ENCODE data around the gene MUC4.

MUC4 gene, protein sequence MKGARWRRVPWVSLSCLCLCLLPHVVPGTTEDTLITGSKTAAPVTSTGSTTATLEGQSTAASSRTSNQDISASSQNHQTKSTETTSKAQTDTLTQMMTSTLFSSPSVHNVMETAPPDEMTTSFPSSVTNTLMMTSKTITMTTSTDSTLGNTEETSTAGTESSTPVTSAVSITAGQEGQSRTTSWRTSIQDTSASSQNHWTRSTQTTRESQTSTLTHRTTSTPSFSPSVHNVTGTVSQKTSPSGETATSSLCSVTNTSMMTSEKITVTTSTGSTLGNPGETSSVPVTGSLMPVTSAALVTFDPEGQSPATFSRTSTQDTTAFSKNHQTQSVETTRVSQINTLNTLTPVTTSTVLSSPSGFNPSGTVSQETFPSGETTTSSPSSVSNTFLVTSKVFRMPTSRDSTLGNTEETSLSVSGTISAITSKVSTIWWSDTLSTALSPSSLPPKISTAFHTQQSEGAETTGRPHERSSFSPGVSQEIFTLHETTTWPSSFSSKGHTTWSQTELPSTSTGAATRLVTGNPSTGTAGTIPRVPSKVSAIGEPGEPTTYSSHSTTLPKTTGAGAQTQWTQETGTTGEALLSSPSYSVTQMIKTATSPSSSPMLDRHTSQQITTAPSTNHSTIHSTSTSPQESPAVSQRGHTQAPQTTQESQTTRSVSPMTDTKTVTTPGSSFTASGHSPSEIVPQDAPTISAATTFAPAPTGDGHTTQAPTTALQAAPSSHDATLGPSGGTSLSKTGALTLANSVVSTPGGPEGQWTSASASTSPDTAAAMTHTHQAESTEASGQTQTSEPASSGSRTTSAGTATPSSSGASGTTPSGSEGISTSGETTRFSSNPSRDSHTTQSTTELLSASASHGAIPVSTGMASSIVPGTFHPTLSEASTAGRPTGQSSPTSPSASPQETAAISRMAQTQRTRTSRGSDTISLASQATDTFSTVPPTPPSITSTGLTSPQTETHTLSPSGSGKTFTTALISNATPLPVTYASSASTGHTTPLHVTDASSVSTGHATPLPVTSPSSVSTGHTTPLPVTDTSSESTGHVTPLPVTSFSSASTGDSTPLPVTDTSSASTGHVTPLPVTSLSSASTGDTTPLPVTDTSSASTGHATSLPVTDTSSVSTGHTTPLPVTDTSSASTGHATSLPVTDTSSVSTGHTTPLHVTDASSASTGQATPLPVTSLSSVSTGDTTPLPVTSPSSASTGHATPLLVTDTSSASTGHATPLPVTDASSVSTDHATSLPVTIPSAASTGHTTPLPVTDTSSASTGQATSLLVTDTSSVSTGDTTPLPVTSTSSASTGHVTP (N-terminal part only)

DNA sequence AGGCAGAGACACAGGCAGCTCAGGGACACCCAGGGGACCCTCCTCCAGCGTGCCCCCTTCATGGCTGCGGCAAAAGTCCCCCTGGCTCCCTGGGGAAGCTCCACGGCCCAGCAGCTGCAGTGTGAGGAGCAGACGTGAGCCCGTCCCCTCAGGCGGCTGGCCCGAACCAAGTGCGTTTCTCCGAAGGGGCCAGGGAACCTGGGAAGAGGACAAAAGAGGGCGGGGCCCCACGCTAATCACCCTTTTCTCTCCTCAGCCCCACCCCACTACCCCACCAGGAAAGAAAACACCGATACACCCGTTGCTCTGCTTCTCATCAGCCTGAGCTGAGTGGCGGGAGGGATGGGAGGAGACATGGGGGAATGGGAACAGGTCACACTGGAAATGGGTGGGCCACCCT lies at the start of gene MUC4:
MUC4 (minus strand) TSS at position 174 of the 400 bp plus-strand sequence; CDS start at position 62, 112 bp downstream.
- no peak for DNase-seq (ENCODE audit: low read depth in 2 of 2)

DNA sequence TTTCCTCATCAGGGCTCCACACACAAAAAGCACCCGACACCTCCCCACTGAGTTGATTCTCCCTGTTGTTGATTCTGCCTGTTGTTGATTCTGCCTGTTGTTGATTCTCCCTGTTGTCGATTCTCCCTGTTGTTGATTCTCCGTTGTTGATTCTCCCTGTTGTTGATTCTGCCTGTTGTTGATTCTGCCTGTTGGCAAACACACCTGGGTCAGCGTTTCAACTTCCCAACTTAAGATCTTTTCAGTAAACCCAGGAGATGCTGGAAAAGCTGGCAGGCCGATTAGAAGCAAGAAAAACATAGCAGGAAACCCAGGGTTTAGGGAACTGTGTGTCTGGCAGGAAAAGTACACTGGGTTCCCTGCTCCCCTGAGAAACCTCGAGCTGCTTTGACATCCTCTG lies 48.7 kb upstream of the MUC4 start:
- DNase-seq (ENCODE audit: low read depth in 2 of 2), result no peak

DNA sequence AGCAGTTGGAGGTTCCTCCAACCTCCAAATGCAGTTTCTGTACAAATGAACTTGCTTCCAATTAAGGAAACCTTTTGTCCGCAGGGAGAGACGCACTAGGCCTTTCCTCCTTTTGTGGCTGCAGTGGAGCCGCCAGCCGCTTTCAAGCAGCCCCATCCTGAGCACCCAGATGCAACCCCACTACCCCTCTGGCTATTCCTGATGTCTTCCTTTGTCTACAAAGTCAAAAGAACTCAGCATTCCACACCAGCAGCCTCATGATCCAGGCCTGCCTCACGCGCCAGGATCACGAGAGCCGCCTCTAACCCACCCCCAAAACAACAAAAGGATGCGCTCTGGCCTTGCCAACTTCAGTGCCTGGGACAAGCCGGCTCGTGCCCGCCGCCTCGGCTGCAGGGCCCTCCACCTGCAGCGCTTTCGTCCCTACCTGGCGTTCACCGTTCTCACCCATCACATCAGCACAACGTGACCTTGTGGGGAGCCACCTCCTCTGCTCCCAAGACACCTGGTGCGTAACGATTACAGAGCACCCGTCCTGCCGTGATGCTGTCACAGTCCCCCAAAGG lies 48.2 kb upstream of the MUC4 start:
- no peak for DNase-seq (ENCODE audit: low read depth in 2 of 2)

DNA sequence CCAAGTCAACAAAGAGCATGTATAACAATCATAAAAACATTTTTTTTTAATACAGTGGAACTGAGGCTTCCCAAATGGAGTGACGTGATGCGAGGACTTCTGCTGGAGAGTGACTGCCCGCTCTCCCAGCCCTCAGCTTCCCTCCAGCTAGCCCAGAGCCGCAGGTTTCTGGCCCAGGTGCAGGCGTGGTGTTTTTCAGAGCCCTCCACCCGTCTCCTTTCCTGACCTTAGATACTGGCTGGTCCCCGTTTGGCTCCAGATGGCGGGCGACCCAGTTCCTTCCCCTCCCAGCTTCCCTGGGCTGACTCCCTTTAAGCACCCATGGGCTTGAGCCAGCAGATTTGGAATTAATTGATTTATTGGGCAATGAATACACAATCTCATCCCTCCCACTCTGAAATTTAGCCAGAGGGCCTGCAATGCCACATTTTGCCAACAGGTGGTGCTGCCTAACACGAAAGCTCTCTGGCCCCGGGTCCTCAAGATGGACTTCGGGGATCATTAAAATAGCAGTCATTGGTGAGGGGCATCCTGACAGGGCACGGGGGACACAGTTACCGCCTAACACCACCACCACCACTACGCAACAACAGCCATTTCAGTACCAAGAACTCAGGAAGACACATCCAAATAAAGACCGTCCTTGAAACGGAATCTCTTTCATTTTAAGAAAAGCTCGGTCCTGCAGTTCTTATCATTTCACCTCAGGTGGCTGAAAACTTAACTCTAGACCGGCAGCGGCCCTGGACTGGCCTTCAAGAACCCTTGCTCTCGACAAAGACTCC lies 47.5 kb upstream of the MUC4 start:
- DNase-seq (ENCODE audit: low read depth in 2 of 2), result peak; percentile 48 to 83

DNA sequence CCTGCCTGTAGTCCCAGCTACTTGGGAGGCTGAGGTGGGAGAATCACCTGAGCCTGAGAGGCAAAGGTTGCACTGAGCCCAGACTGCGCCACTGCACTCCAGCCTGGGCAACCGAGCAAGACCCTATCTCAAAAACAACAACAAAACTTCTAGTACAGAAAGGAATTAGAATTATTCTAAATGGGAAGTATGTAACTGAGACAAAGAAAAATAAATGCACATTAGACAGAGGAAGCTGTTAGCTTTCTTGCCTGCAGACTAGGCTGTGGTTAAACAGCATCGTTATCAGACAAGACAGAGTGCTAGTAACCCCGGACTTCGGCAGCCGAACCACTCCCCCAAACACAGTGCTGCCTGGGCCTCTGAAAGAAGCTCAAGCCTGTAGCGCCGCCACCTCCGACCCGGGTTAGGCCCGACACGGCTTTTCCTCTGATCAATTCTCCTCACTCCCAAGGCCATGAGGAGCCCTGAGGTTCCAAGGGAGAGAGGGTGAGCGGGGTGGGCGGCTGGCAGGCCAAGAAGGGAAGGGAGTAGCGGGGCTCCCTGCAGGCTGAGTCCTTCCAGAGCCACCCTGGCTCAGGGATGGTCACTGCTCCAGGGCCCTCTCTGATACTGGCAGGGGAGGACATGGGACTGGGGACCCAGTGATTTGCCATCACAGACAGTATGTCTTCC lies 44.8 kb upstream of the MUC4 start:
- no peak for DNase-seq (ENCODE audit: low read depth in 2 of 2)

DNA sequence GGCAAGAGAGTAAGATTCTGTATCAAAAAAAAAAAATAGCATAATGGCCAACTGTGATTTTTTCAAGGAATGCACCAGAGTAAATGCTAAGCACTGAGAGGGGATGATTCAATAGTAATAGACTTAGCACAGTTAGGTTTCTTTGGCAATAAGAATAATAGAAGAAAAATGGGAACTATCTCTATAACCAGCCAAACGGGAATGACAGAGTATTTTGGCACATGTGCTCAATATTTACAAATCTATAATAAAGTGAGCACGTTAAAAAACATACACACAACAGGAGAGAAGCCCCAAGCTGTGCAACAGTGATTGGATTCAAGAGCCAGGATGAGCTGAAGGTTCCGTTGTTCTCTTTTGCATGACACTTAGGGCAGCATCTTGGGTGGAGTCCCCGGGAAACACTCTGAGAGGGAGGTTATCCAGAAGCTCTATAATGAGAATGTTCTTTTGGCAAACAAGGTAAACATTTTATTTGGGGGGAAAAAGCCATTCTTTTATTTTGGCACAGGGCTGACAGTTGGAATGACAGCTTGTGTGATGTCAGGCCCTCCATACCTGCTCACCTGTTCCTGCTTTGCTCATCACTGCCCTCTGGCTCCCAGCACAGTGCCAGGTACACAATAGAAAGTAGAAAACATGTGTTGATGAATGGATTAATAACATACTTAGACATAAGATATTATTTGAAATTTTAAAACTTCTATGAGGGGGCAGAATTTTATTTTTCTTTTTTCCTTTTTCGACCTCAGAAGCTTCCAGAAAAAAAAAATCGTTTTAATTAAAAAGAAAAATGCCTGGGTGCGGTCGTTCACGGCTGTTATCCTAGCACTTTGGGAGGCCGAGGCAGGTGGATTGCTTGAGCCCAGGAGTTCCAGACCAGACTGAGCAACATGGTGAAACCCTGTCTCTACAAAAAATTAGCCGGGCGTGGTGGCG lies 44.0 kb upstream of the MUC4 start:
- no peak for DNase-seq (ENCODE audit: low read depth in 2 of 2)

DNA sequence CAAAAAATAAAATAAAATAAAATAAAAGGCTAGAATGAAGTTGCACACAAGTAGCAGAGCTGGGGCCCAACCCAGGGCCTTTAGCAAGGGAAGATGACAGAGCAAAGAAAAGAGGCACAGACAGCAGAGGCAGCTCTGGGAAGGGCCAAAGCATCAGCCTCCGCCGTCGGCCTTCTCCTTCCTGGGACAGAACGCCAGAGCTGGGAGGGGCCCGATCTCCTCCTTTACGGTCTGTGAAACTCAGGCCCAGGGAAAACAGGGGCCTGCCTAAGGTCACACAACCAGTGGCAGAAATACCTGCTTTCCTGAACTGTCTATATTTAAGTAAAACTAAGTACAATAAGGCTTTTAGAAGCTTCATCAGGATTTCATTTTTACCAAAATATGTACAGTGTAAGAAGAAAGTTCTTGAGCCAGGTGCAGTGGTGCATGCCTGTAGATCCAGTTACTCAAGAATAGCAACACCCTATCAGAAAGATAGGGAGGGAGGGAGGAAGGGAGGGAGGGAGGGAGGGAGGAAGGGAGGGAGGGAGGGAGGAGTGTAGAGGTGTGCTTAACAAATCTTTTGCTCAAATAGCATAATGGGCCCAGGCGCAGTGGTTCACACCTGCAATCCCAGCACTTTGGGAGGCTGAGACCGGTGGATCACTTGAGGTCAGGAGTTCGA lies 43.0 kb upstream of the MUC4 start:
- no peak for DNase-seq (ENCODE audit: low read depth in 2 of 2)

DNA sequence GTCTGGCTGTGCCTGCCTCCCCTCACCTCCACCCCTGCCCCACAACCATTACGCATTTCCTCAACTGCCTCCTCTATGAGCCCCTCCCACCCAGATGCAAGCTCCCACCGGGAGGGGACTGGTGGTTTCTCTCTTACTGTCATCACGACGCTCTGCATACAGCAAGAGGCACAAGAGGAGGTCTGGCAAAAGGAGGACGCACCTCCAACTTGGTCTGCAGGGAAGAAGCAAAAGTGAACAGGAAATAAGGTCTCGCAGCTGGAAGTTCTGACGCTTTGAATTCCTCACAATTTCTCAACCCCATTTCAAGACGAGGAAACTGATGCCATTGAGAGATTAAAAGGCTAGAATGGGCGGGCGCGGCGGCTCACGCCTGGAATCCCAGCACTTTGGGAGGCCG lies 42.3 kb upstream of the MUC4 start:
- DNase-seq (ENCODE audit: low read depth in 2 of 2), result no peak

DNA sequence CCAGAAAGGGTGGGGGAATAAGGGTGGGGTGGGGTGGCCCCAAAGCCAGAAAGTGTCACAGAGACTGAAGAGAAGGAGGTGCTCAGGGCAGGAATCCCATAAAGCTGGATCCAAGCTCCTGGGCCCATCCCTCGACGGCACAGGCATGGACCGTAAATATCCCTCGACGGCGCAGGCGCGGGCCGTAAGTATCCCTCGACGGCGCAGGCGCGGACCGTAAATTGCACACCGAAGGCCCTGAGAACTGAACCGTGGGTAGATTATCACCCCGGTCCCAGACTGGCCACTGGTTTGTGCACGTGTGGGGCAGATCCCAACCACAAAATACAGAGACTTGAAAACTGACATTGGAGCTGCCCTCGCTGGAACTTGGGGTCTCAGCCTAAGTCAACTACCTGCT lies 41.3 kb upstream of the MUC4 start:
- no peak for DNase-seq (ENCODE audit: low read depth in 2 of 2)

DNA sequence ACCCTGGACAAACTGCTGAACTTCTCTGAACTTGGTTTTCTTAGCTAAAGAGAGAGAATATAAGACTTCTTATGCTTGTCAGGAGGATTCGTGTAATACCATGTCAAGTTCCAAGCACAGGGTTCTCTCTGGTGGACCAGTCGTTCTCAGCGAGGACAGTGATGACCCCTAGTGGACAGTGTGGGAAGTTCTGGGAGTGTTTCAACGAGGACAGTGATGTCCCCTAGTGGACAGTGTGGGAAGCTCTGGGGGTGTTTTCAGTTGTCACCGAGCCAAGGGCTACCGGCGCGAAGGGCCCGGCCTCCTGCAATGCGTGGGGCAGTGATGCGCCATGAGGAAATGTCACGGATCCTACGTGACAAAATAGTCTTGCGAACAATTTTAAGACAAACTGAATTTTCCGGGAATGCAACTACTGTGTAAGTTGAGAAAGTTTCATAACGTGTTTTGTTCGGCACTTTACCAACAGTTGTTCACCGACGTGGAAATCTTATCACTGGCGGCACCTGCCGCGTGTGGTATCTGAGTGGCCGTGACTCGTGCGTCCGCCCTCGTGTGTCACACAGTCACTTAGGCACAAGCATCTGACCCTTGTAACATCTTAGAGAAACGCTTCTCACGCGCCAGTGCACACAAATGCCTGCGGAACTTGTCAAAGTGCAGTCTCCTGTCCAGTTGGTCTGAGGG lies 39.3 kb upstream of the MUC4 start:
- DNase-seq (ENCODE audit: low read depth in 2 of 2), result peak; percentile 73 to 90

DNA sequence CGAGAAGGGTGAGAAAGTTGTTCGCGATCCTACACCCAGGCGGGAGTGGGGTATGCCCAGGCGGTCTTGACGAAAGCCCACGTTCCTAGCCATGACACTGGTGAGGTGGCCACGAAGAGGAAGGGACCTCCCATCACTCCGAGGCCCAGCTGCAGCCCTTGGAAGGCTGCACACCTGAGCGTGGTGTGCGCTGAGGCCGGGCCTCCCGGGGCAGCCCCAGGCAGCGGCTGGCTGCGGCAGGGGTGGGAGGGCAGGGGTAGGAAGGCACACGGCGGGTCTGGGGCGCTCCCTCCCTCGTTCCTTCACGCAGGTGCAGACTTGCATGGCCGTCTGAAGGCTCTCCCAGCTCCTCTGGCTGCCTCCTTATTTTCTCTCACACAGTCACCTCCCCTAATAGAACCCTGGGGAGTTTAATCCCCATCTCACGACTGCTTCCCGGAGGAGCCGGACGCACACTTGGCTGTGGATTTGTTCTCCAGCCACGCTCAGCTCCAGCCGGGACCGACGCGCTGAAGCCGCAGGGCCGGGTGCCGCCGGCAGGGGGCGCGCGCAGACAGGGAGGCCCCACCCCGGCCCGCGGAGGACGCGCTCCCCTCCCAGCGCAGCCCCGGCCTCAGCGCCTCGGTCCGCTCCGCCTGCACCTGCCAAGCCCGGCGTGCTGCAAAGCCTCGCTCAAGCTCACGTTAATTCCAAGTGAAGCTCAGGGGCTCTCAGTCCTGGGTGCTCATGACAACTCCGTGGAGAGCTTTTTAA lies 37.8 kb upstream of the MUC4 start:
- DNase-seq (ENCODE audit: low read depth in 2 of 2), result no peak

DNA sequence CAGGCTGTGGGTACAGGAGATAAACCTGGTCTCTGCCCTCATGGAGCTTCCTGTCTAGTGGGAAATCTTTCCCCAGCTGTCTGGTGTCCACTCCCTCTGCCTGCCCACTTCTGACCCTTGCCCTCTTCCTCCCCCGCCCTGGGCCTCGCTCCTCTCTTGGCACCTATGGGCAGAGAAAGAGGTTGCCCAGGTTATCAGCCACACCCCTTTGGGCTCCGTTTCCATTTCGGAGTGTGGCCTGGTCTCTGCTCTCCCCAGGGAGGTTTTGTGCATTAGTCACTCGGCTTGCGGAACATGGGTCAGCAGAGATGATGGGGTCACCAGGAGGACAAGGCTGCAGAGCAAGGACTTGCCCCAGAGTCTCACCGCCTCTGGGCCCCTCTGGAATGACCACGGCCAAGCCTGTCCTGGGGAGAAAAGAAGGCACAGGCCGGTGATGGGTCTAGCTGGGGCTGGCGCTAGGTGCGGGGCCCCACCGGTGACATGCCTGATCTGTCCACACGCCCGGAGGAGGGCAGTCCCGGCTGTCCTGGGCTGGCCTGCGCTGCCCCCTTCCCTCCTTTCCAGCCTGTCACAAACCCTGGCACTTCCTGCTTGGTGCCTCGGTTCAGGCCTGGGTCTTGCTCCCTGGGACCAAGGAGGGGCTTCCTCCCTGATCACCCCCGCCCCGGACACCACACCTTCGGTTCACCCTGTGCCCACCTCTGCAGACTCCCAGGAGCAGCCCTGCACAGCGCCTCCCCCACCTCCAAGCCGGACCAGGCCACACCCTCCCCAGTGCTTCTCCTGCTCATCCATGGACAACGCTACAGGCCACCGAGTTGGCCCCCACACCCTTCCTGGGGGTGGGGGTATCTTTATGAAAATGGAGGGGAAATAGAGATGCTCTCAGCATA lies 35.6 kb upstream of the MUC4 start:
- no peak for DNase-seq (ENCODE audit: low read depth in 2 of 2)

DNA sequence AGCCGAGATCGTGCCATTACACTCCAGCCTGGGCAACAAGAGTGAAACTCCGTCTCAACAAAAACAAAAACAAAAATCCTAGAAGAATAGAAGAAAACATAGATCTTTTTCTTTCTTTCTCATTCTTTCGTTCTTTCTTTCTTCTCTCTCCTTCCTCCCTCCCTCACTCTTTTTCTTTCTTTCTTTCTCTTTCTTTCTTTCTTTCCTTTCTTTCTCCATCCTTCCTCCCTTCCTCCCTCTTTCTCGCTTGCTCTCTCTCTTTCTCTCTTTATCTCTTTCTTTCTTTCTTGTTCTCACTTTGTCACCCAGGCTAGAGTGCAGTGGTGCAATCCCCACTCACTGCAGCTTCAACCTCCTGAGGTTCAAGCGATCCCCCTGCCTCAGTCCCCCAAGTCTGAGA lies 33.8 kb upstream of the MUC4 start:
- DNase-seq (ENCODE audit: low read depth in 2 of 2), result no peak

DNA sequence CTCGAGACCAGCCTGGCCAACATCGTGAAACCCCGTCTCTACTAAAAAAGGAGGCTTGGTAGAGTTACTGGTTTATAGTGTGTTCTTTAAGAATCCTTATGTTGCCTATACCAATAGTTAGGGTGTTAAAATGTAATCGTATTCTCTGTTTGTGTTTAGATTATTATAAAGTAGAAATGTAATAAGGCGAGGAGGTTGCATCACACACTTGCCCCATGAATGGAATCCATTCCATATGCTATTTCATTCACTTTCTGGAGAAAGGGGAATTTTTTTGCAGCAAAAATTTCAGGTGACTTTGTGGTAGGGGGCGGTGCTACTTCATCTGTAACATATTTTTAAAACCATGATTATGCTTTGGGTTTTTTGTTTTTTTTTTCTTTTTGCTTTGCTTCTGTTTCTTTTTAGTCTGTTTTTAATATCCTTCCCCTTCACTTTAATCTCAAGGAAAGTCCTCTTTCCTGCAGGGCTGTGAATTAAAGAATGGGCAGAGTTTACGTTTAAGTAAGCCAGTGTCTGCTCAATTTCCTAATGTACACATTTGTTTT lies 33.0 kb upstream of the MUC4 start:
- DNase-seq (ENCODE audit: low read depth in 2 of 2), result no peak

DNA sequence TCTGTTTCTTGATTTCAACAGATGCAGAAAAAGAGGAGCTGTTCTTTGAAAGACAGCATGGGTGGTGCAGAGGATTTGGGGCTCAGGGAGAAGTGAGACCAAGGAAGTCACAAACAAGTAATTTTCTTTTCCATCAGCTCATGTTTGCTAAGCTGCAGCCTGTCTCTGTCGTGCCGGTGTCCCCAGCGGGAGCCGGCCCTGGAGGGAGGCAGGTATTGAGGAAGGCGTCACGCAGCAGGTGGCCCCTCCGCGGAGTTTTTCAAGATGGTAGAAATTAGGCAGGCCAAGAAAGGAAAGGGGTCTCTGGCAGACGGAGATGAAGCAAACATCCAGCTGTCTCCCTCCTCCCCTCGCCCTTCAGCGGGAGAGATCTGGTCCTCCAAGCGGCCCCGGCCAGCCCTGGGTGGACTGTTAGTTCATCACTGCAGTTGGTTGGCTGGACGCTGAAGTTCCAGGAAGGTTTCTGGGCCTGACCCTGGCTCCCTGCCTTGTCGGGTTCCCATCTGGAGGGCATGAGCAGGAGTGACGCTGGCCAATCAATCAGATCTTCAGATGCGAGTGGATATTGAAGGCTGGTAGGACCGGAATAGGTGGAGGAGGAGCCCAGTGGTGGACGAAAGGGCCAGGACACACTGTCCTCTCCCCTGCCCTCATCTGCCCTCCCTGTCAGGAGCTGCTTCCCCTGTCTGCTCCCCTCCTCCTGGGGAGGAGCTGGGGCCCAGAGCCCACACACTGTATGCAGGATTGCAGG lies 27.7 kb upstream of the MUC4 start:
- no peak for DNase-seq (ENCODE audit: low read depth in 2 of 2)
